HepG2 (cell line): ENCODE data around the gene GFRA3. TPM values are rescaled to one million over a fixed set of nuclear protein-coding genes. Genes with fewer than 3 reads are reported as not detected.

ENCODE experiments used
- LRRFIP1 ChIP-seq: sonication (generic); formaldehyde crosslinking; conservative IDR thresholded peaks from 2 replicates; pipeline ENCODE4 v1.4.0; 2020; ENCODE audit warnings: missing genetic modification reagents
- SRSF9 ChIP-seq: fragments of 200-400 bp; formaldehyde crosslinking; IDR thresholded peaks from 2 replicates; pipeline ENCODE4 v1.6.1; 2018; ENCODE audit warnings: borderline replicate concordance, mild to moderate bottlenecking, low read depth, low read length; ENCODE audit not compliant: insufficient read depth, poor library complexity, severe bottlenecking
- ZBTB14 ChIP-seq: sonication (generic); formaldehyde crosslinking; IDR thresholded peaks from 2 replicates; pipeline ENCODE4 v1.4.0; 2020; ENCODE audit warnings: missing genetic modification reagents
- ZBTB34 ChIP-seq: sonication (generic); formaldehyde crosslinking; IDR thresholded peaks from 2 replicates; pipeline ENCODE4 v1.8.0; 2022; ENCODE audit warnings: mild to moderate bottlenecking, missing genetic modification reagents
- ZBTB4 ChIP-seq: sonication (generic); formaldehyde crosslinking; IDR thresholded peaks from 2 replicates; pipeline ENCODE4 v1.4.0; 2020; ENCODE audit warnings: missing genetic modification reagents, mild to moderate bottlenecking, borderline replicate concordance
- ZBTB42 ChIP-seq: sonication (generic); formaldehyde crosslinking; IDR thresholded peaks from 2 replicates; pipeline ENCODE4 v1.5.0; 2020; ENCODE audit warnings: mild to moderate bottlenecking, missing genetic modification reagents
- ZC3H4 ChIP-seq: sonication (generic); formaldehyde crosslinking; IDR thresholded peaks from 2 replicates; pipeline ENCODE4 v1.4.0; 2020; ENCODE audit warnings: missing genetic modification reagents, borderline replicate concordance
- ZNF121 ChIP-seq: sonication (generic); formaldehyde crosslinking; IDR thresholded peaks from 2 replicates; pipeline ENCODE4 v1.5.0; 2020; ENCODE audit warnings: mild to moderate bottlenecking, missing genetic modification reagents
- ZNF687 ChIP-seq: sonication (generic); formaldehyde crosslinking; IDR thresholded peaks from 2 replicates; pipeline ENCODE4 v1.5.1; 2020; ENCODE audit warnings: mild to moderate bottlenecking, missing genetic modification reagents, moderate library complexity
- ZSCAN20 ChIP-seq: sonication (generic); formaldehyde crosslinking; IDR thresholded peaks from 2 replicates; pipeline ENCODE4 v1.4.0; 2020; ENCODE audit warnings: missing genetic modification reagents, mild to moderate bottlenecking, borderline replicate concordance
- polyA plus RNA-seq, 8 experiments: library from polyadenylated mRNA; depleted of rRNA in 3 of 8; stranded (reverse) in 7 of 8; unstranded in 1 of 8; fragments of >200 nt; fragmentation: Illumina TruSeq in 4 of 8; extraction: Trizol in 4 of 8; gene quantifications; 2 replicates each; pipeline versions ENCODE4 v1.2.1 to v1.2.3, GENCODE V29; 2011 to 2016; ENCODE audit warnings: low read depth in 4 of 8, missing spikeins in 1 of 8, mixed read lengths in 1 of 8; ENCODE audit not compliant: insufficient read depth in 1 of 8
- total RNA-seq, 5 experiments: library from RNA; depleted of rRNA; stranded (reverse); fragments of >200 nt; fragmentation: Illumina TruSeq; extraction: Trizol; gene quantifications; 2 replicates each; pipeline ENCODE4 v1.2.3, GENCODE V29; 2016; ENCODE audit warnings: low read depth in 1 of 5

The GFRA3 gene
- total and polyA plus RNA-seq, 2 of the 13 experiments (the other 11 are each of a cell fraction or from before 2014, with no cell fraction given) = 0.27 to 0.30 TPM

- no peak for TF ChIP-seq ZBTB34 (CRISPR knock-in tag)
- TF ChIP-seq LRRFIP1 = no peak
- TF ChIP-seq ZNF121 (CRISPR knock-in tag) = no peak
- TF ChIP-seq ZNF687 (CRISPR knock-in tag) = peak; percentile 89
- no peak for TF ChIP-seq ZSCAN20 (CRISPR knock-in tag)
- peak; percentile 49; the same call in 1 of the 2 replicates for TF ChIP-seq ZBTB14 (CRISPR knock-in tag)
- TF ChIP-seq ZBTB4 (CRISPR knock-in tag) = no peak
- TF ChIP-seq ZBTB42 (CRISPR knock-in tag) = no peak
- TF ChIP-seq ZC3H4 (CRISPR knock-in tag) = no peak
- no peak for TF ChIP-seq SRSF9
These were observed 32.5 kb downstream of the GFRA3 start (continued) for GRCh38 chr5:138241688-138242571.
